AG04449 (cell line): Measurements from ENCODE around the gene TRPM1.
"Not testable (repeated sequence)": the region's sequence is repeated elsewhere in the genome, so short reads cannot be mapped to it uniquely, and the experiment has no call there.

Source experiments
- CTCF ChIA-PET: fragments of 350-600 bp; formaldehyde crosslinking; extraction: SDS; loops from one replicate; lab custom pipeline; 2021; ENCODE audit warnings: antibody characterized with exemption; lab: Yijun Ruan, JAX
- POLR2A ChIA-PET: fragments of 400-600, 350-600 bp; formaldehyde crosslinking; extraction: SDS; loops from one replicate; lab custom pipeline; 2020; ENCODE audit warnings: antibody characterized with exemption, inconsistent platforms; lab: Yijun Ruan, JAX
- DNase-seq: peaks from one replicate; pipeline ENCODE4 v3.0.0-alpha.2; 2010; ENCODE audit warnings: low read depth, low spot score
- H3K4me3 ChIP-seq: 2 replicates; pipeline ENCODE4 v1.5.1; 2011; ENCODE audit warnings: low read depth, mild to moderate bottlenecking, control low read depth, low read length
- TF ChIP-seq, protein P1 (sequence below): IDR thresholded peaks from one replicate; pipeline ENCODE4 v1.5.1; 2011; ENCODE audit warnings: mild to moderate bottlenecking, moderate library complexity, low read length, control low read depth, inconsistent platforms; ENCODE audit not compliant: insufficient read depth; ENCODE audit errors: missing control alignments

The TRPM1 gene

DNA sequence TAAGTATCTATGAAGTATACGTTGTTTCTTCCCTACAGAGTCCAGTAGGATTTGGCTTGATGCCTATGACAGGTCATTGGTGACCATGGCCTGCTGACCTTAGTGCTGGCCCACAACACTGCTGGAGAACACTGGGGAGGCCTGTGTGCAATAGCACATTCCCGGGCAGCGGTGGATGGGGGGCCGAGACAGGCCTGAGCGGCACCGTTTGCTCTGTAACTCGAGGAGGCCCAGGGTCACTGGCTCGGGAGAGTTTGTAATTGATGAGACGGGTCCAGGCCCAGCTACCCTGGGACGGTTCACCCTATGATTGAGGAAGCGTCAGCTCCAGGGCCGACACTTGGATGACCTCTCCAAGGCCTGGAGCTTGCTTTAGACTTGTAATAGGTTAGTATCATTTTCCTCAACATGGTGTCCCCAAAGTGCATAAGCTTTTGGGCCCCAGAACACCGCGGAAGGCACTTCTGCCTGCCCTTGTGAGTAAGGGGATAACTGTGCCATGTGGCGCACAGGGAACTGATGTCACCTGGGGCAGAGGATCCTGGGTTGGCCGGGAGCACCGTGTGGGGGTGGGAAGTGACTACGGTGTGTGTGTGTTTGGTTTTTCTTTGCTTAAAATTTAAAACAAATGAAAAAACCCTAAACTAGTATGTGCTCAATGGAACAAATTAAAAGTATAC, 12.0 kb downstream of the TRPM1 start:
- no peak overlapping the region for H3K4me3 ChIP-seq
- TF ChIP-seq, protein P1, sequence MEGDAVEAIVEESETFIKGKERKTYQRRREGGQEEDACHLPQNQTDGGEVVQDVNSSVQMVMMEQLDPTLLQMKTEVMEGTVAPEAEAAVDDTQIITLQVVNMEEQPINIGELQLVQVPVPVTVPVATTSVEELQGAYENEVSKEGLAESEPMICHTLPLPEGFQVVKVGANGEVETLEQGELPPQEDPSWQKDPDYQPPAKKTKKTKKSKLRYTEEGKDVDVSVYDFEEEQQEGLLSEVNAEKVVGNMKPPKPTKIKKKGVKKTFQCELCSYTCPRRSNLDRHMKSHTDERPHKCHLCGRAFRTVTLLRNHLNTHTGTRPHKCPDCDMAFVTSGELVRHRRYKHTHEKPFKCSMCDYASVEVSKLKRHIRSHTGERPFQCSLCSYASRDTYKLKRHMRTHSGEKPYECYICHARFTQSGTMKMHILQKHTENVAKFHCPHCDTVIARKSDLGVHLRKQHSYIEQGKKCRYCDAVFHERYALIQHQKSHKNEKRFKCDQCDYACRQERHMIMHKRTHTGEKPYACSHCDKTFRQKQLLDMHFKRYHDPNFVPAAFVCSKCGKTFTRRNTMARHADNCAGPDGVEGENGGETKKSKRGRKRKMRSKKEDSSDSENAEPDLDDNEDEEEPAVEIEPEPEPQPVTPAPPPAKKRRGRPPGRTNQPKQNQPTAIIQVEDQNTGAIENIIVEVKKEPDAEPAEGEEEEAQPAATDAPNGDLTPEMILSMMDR: no peak
- POLR2A ChIA-PET: no interaction called here
- DNase-seq: no peak
- CTCF ChIA-PET: interaction anchor here (2.0 kb wide), 1 partner anchor 13 kb away, joined by 6 read pairs; no protein-coding TSS in a partner anchor

DNA sequence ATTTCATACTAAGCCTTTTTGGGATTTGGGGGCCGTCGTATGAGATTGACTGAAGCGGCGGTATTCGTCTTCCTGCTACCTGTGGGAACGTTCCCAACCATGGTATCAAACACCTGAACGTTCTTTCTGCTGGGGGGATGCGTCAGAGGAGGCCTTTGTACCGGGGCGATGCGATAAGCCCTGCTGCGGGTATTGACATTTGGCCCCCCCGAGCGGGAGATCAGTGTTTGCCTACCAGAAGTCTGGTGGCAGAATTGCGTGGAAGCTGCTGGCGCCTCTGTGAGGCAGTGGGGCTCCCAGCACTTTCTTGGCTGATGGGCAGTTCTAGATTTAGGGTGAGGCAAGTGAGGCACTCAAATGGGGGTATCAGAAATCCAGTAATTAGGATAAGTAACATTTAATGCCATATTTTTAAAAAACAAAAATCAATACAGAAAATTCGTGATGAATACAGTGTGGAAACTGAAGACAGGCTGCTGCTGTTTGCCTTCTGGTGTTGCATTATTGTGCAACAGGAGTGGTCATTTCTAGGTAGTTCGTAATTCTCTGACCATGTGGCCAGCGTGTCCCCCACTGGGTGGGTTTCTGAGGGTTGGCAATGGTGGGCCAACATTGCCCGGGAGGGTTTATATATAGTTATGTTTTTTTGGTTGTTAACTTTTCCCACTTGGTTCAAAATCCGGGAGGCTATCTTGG, 12.7 kb downstream of the TRPM1 start:
- DNase-seq: no peak
- no peak overlapping the region for H3K4me3 ChIP-seq
- POLR2A ChIA-PET: no interaction called here
- TF ChIP-seq, protein P1: no peak
- CTCF ChIA-PET: interaction anchor here (1.3 to 2.0 kb wide), 2 partner anchors 12 to 40 kb away, joined by 3 to 6 read pairs; no protein-coding TSS in a partner anchor

DNA sequence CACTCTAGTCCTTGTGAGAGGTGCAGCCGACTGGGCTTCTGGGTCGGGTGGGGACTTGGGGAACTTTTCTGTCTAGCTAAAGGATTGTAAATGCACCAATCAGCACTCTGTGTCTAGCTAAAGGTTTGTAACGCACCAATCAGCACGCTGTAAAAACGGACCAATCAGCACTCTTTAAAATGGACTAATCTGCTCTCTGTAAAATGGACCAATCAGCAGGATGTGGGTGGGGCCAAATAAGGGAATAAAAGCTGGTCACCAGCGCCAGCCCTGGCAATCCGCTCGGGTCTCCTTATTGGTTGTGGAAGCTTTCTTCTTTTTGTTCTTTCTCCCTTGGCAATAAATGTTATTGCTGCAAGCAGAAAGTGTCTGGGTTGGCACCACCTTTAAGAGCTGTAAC, 13.5 kb downstream of the TRPM1 start:
- DNase-seq, POLR2A ChIA-PET: not testable (repeated sequence)
- CTCF ChIA-PET: interaction anchor here (1.3 kb wide), 1 partner anchor 41 kb away, joined by 3 read pairs; no protein-coding TSS in a partner anchor

DNA sequence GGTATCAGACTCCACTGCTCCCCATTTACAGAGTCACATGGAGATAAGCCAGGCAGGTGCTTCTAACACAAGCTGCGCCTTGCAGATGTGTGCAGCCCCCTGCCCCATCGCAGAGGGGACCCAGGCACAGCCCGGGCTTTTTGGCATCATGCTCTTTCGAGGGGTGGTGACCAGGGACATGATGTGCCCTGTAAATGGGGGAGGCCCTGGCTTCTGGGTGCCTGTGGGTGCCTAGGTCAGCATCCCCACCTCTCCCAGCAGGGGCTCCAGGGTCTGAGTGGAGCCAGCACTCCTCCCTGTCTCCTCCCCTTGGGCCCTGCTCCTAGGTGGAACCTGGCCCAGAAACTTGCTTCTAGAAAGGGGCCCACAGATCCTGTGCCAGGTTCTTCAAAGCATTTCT, 15.2 kb downstream of the TRPM1 start:
- no peak for DNase-seq
- TF ChIP-seq, protein P1: no peak
- ChIA-PET CTCF (no interaction called here), POLR2A (no interaction called here)
- H3K4me3 ChIP-seq: no peak overlapping the region

More for the DNA sequence above, 13.5 kb downstream of the TRPM1 start:
- not testable (repeated sequence) for H3K4me3 ChIP-seq

DNA sequence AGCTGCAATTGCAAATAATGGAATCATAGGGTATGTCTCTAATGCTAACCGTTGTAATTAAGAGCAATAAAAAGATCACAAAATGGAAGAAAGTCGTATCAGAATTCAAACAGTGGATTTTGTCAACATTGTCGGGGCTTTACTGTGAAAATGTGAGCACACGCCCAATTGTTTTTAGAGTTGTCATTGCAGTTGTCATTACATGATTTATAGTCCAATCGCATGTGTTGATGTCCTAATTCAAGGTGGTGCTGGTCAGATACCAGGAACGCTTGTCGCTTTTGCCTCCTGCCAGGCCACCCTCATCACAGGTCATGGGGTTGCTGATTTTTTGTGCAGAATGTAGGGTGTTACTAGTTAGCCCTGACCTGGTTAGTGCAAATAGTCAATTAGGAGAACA, 16.2 kb downstream of the TRPM1 start:
- CTCF ChIA-PET: interaction anchor here (1.0 kb wide), 1 partner anchor 14 kb away, joined by 3 read pairs; no protein-coding TSS in a partner anchor
- POLR2A ChIA-PET: no interaction called here
- no peak overlapping the region for H3K4me3 ChIP-seq
- TF ChIP-seq, protein P1: no peak
- DNase-seq: no peak

DNA sequence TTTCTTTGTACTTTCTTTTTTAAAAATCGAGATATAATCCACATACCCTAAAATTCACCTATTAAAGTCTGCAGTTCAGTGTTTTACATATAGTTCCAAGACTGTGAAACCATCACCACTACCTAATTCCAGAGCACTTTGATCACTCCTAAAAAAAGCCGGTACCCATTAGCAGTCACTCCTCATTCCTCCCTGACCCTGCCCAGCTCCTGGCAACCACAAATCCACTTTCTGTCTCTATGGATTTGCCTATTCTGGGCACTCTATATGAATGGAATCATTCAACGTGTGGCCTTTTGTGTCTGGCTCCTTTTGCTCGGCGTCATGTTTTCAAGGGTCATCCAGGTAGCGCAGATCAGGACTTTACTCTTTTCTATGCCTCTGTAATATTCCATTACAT, 17.3 kb downstream of the TRPM1 start:
- DNase-seq: no peak
- TF ChIP-seq, protein P1: no peak
- H3K4me3 ChIP-seq: no peak overlapping the region
- ChIA-PET CTCF (interaction anchor here (1.0 kb wide), 1 partner anchor 83 kb away, joined by 3 read pairs; no protein-coding TSS in a partner anchor), POLR2A (no interaction called here)
